NOMO-1 (cell line): ENCODE measurements around the gene SLC38A3.
"Not testable (repeated sequence)": the region's sequence is repeated elsewhere in the genome, so short reads cannot be mapped to it uniquely, and the experiment has no call there.

ENCODE experiments used
- DNase-seq, 2 experiments: peaks; one replicate each; lab custom pipeline; 2025; ENCODE audit not compliant: unreplicated experiment in 2 of 2; lab: John Stamatoyannopoulos, UW

The SLC38A3 gene

DNA sequence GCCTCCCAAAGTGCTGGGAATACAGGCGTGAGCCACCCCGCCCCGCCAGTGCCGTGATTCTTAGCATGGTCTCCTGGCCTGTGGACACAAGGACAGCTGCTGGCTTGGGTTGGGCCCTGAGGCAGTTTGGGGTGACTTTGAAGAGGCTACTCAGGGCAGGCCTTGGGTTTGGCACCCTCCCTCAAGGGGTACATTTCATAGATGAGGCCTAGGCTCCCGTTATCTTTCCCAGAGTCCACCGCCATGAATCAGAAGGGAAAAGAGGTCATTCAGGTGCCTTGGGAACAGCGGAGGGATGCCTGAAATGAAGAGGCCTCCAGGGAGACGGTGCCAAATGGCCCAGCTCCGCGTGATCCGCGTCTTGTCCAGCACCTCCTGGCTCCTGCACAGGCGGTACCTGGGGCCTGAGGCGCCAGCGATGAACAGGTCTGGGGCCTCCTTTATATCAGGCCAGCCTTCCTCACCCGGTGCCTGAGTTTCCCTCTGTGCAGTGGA lies 40.2 kb downstream of the SLC38A3 start:
- DNase-seq = no peak

- DNase-seq = peak; percentile 63 to 68
Observed at GRCh38 chr3:50245831-50246516, 40.9 kb downstream of the SLC38A3 start.

- peak; percentile 27 to 64 for DNase-seq
Observed at GRCh38 chr3:50246517-50246954, 41.5 kb downstream of the SLC38A3 start.

- DNase-seq = no peak
Observed at GRCh38 chr3:50248387-50248786, 43.3 kb downstream of the SLC38A3 start.

DNA sequence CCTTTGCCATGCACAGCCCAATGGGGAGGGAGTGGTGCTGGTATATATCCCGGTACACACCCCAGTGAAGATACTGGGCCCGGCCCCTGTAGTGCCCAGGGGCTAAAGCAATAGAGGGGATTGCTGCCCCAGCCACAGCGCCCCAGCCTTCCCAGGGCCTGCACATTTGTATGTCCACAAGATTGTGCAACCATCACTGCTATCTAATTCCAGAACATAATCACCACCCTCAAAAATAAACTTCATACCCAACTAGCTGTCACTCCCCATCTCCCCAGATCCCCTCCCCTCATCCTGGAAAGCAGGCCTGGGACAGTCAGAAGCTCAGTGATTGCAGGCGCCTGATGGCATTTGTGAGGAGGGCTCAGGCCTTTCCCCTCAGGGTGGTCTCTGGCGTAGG lies 44.4 kb downstream of the SLC38A3 start:
- DNase-seq = no peak

GRCh38 chr3:50250514-50250913 lies 45.4 kb downstream of the SLC38A3 start:
- DNase-seq = no peak

DNA sequence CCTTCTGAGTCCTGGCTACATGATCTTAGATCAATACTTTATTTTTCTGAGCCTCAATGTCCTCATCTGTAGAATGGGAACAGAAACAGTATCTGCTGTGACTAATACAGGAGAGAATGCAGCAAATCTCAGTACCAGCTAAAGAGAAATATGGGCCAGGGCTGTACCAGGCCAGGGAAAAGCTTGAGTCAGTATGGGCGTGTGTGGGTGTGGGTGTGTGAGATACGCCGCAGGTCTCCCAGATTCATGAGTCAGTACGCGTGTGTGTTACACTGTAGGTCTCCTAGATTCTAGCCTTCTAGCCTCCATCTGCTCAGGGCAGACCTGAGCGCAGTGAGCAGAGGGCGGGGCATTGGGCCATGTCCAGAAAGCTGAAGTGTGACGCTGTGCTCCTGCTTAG lies 46.1 kb downstream of the SLC38A3 start:
- DNase-seq = no peak

DNA sequence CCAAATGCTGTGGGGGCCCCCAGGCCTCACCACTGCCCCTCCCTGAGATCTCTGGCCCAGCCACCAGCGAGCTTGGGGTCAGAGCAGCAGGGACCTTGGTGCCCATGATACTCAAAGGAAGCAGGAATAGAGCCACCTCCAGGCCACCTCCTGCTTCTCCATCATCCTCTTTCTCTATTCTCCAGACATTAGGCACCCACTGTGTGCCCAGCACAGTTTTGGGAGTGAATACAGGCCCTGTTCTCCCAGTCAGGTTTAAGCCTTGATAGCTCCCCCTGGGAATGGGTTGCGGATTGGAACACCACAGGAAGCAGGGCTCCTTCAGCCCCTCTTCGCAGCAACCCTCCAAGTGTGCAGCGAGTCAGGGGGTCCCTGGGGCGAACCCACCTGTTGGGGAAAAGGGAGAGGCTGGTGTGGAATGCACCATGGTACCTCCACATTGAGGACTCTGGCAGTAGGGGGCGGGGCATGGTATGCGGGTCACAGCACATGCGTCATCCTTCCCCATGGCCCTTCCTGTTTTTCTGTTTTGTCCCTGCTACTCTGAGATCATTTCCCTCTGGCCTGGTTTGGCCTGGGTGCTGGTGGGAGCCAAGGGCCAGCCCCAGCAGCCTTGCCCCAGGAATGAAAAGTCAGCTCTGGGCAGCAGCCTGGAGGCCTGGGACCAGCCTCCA lies 49.6 kb downstream of the SLC38A3 start:
- DNase-seq = peak; percentile 41 to 46

GRCh38 chr3:50255251-50255615 lies 50.2 kb downstream of the SLC38A3 start:
- DNase-seq = no peak

- DNase-seq = no peak
Observed at GRCh38 chr3:50256978-50257890, 52.2 kb downstream of the SLC38A3 start.

DNA sequence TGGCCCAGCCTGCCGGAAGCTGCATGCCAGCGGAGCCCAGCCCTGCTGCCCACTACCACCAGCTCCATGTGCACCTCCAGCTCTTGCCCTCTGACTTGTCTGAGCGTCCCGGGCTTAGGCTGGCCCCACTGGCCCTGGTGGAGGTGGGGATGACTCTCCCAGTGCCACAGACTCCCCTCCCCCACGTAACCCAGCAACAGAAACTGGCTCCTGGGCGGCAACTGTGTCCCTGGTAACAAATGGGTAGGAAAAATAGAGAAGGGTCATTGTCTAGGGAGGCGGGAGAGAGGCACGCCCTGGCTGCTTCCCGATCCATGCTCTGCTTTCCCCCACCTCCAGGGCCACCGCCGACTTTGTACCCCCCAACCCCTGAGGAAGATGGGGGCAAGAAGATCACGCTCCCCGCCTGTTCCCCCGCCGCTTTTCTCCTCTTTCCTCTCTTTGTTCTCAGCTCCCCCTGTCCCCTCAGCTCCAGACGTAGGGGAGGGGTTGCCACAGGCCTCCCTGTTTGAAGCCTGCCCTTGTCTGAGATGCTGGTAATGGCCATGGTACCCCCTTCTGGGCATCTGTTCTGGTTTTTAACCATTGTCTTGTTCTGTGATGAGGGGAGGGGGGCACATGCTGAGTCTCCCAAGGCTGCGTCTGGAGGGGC lies 53.1 kb downstream of the SLC38A3 start:
- DNase-seq = no peak

- DNase-seq = no peak
Observed at GRCh38 chr3:50258979-50259378, 53.9 kb downstream of the SLC38A3 start.

DNA sequence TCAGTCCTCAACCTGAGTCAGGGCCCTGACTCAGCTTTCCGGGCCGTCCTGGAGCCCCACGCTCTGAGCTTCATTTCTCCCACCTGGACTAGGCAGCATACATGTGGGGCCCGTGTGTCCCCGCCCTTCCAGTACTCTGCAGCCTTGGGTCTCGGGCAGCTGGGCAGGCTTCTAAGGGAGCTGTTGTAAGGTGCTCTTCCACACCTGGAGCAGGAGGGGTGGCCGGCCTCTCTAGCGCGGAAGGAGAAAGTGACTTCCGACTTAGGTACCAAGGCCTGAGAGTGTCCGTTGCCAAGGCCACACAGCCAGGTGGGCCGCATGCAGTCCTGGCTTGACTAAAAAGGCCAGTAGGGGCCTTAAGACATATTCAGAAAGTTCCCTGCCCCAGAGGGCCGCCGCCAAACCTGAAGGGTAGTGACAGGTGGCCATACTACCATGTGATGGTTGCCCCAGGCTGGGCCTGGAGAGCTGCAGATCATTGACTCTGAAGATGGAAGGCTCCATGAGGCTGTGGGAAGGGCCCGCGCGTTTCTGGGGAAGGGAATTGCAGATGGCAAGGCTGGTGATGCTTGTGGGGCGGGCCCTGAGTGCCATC lies 54.5 kb downstream of the SLC38A3 start:
- no peak for DNase-seq

DNA sequence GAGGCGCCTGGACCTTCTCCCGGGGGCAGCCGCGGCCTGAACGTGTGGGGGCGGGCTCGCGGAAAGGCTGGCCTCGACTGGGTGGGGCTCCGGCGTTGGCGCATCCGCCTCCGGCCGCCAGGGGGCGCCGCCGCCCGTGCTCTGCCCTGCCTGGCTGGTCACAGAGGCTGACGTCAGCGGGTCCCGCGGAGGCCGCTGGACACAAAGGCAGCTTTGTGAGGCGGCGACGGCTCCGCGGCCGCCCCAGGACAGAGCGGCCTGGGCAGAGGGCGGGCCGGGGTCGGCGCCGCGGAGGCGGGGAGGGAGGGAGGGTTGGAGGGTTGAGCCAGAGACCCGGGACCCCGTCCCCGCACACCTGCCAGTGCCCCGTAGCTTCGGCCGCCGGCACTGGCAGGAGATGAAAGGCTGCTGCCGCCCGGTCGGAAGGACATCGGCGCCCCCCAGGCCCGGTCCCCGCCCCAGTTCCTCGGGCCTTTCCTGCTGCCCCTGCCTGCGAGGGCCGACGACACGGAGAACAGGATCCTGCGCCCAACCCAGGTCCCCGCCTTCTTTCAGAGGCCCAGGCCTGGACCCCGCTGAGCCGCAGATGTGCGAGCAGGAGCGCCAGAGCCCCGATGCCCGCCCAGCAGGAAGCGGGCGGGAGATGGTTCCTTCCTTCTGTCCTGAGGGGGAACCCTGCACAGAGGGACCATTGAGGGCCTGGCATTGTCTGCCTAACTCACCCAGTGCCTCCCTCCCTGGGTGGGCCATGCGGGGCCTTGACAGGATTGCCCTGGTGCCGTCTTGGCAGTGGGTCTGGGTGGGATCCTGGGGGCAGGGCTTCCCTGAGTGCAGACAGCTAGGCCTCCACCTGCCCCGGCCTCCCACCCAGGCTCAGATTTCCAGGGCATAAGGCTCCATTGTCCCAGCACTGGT lies 55.2 kb downstream of the SLC38A3 start:
- peak; percentile 75 to 79 for DNase-seq

DNA sequence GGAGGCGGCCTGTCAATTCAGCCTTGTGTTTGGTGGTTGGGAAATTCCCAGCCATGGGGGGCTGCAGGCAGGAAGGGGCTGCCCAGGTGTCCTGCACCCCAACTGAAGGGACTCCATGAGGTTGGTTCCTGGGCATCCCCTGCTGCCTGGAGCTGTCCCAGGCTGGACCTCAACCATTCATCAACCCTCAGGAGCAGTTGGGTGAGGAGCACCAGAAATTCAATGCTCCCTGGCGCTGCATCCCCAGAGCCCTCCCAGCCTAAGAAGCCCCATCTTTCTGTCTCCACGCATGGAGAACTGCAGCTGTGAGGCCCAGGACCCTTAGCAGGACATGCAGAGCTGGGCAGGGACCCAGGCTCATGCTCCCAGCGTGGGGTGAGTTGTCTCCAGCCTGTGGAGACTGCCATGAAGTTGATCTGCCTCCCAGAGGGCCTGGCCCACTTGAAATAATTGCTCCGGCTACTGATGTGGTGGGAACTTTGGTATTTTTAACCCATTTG lies 55.9 kb downstream of the SLC38A3 start:
- no peak for DNase-seq

GRCh38 chr3:50261505-50261904 lies 56.4 kb downstream of the SLC38A3 start:
- no peak for DNase-seq

- not testable (repeated sequence) for DNase-seq
Observed at GRCh38 chr3:50262200-50262599, 57.1 kb downstream of the SLC38A3 start.

DNA sequence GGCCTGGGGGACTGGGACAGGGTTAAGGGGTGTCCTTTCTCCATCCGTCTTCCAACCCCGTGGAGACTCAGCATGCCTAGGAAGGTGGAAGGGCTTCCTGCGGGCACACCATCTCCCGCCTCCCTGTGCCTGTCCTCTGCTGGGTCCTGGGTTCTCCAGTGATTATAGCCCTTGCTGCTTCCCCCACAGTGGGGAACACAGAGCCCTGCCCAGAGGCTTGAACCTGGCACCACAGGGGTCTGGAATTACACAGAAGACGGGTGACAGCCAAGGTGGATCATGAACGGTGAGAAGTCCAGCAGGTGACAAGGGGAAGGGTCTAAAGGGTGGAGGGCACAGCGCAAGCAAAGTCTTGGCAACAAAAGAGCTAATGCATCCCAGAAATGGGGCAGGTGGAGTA lies 57.7 kb downstream of the SLC38A3 start:
- no peak for DNase-seq
